Measurements from ENCODE around the gene SERPINB8.

DNA sequence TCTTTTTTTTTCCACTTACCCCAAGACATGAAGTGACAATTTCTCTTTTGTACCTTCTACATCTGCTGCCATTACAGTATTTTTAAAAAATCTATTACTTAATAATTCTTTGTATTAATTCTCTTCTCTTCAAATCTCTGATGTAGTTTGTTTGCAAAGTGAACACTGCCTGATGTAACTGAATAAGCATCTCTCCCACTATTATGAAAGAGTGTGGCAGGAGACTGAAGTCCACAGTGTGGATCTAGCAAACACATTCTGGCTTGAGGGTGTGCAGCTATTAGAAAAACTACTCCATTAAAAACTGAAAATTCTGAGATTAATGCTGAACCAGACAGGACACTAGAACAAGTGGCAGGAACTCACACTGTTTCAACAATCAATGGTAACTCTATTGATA is 5.0 kb upstream of the SERPINB8 start:
- no peak for TF ChIP-seq POLR2A (IDR thresholded peaks at IDR 0.05)
- TF ChIP-seq POLR2AphosphoS5 (IDR thresholded peaks at IDR 0.05), result no peak
- TF ChIP-seq, protein P1, sequence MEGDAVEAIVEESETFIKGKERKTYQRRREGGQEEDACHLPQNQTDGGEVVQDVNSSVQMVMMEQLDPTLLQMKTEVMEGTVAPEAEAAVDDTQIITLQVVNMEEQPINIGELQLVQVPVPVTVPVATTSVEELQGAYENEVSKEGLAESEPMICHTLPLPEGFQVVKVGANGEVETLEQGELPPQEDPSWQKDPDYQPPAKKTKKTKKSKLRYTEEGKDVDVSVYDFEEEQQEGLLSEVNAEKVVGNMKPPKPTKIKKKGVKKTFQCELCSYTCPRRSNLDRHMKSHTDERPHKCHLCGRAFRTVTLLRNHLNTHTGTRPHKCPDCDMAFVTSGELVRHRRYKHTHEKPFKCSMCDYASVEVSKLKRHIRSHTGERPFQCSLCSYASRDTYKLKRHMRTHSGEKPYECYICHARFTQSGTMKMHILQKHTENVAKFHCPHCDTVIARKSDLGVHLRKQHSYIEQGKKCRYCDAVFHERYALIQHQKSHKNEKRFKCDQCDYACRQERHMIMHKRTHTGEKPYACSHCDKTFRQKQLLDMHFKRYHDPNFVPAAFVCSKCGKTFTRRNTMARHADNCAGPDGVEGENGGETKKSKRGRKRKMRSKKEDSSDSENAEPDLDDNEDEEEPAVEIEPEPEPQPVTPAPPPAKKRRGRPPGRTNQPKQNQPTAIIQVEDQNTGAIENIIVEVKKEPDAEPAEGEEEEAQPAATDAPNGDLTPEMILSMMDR (IDR thresholded peaks at IDR 0.05), result no peak
